Activated CD8-positive, alpha-beta T cell treated with anti-CD3 and anti-CD28 coated beads for 36 hours (primary cell): ENCODE measurements around the gene IL1RAPL2. TPM values are rescaled to one million over a fixed set of nuclear protein-coding genes. Genes with fewer than 3 reads are reported as not detected.

Experiments used
- ATAC-seq: fragments of 200-7000 bp; cut with Tn5 transposase; one replicate; pipeline ENCODE4 v1.10.0; 2021; ENCODE audit warnings: mild to moderate bottlenecking, moderate library complexity
- CTCF ChIA-PET: fragments of 350-600 bp; sonication (Branson Sonifier 250); formaldehyde crosslinking; loops from one replicate; lab custom pipeline; 2021; ENCODE audit warnings: antibody characterized with exemption; lab: Charles Lee
- POLR2A ChIA-PET: fragments of 350-600 bp; sonication (Branson Sonifier 250); formaldehyde crosslinking; loops from one replicate; lab custom pipeline; 2021; ENCODE audit warnings: antibody characterized with exemption; lab: Charles Lee
- DNase-seq: peaks from one replicate; pipeline ENCODE4 v3.0.0-alpha.2; 2020
- H3K27ac Mint-ChIP-seq: one replicate; pipeline ENCODE4 v1.8.0; 2021; ENCODE audit warnings: mild to moderate bottlenecking, mixed read lengths
- H3K27me3 Mint-ChIP-seq: one replicate; pipeline ENCODE4 v1.8.0; 2021; ENCODE audit warnings: mixed read lengths
- H3K36me3 Mint-ChIP-seq: one replicate; pipeline ENCODE4 v1.8.0; 2021; ENCODE audit warnings: low read depth, mixed read lengths
- H3K4me1 Mint-ChIP-seq: one replicate; pipeline ENCODE4 v1.8.0; 2021; ENCODE audit warnings: low read depth, mixed read lengths
- H3K4me3 Mint-ChIP-seq: one replicate; pipeline ENCODE4 v1.8.0; 2021; ENCODE audit warnings: mild to moderate bottlenecking, moderate library complexity, mixed read lengths
- H3K9me3 Mint-ChIP-seq: one replicate; pipeline ENCODE4 v1.8.0; 2021; ENCODE audit warnings: mixed read lengths
- CTCF ChIP-seq: fragments of 200-600 bp; IDR thresholded peaks from one replicate; pipeline ENCODE4 v1.8.0; 2022; ENCODE audit warnings: antibody characterized with exemption, mild to moderate bottlenecking
- intact Hi-C: fragments of 100-400 bp; cut with micrococcal nuclease; formaldehyde crosslinking; loops from one replicate; pipeline ENCODE4 v1.10.0; 2022
- total RNA-seq, 2 experiments: library from RNA; stranded (reverse); gene quantifications; one replicate each; pipeline ENCODE4 v1.2.3, GENCODE V29; 2021

IL1RAPL2 gene
- total RNA-seq, 2 experiments from 2014 or later = not detected

GRCh38 chrX:104712515-104712914 is 146.5 kb downstream of the IL1RAPL2 start:
- H3K27ac Mint-ChIP-seq = no peak overlapping the region
- no peak for TF ChIP-seq CTCF
- ChIA-PET CTCF (no interaction called here), POLR2A (no interaction called here)
- no peaks in the 10 kb centered on the region for H3K27me3 Mint-ChIP-seq
- H3K36me3 Mint-ChIP-seq = no peaks in the 10 kb centered on the region
- no peak for ATAC-seq
- H3K9me3 Mint-ChIP-seq = no peaks in the 10 kb centered on the region
- intact Hi-C loops = no loop called here
- H3K4me1 Mint-ChIP-seq = no peaks in the 10 kb centered on the region
- DNase-seq = no peak
- H3K4me3 Mint-ChIP-seq = no peak overlapping the region

GRCh38 chrX:104721854-104722253 is 155.9 kb downstream of the IL1RAPL2 start:
- Mint-ChIP-seq H3K27me3 (no peaks in the 10 kb centered on the region), H3K4me3 (no peak overlapping the region), H3K9me3 (no peaks in the 10 kb centered on the region), H3K27ac (no peak overlapping the region), H3K4me1 (no peaks in the 10 kb centered on the region), H3K36me3 (no peaks in the 10 kb centered on the region)
- ChIA-PET POLR2A (no interaction called here), CTCF (no interaction called here)
- DNase-seq (no peak), ATAC-seq (no peak)
- no peak for TF ChIP-seq CTCF
- intact Hi-C loops = no loop called here

- Mint-ChIP-seq H3K27me3 (no peaks in the 10 kb centered on the region), H3K27ac (no peak overlapping the region), H3K4me1 (no peaks in the 10 kb centered on the region), H3K4me3 (no peak overlapping the region), H3K9me3 (no peaks in the 10 kb centered on the region), H3K36me3 (no peaks in the 10 kb centered on the region)
- ChIA-PET CTCF (no interaction called here), POLR2A (no interaction called here)
- TF ChIP-seq CTCF = no peak
- DNase-seq = no peak
- intact Hi-C loops = no loop called here
- no peak for ATAC-seq
Measured at GRCh38 chrX:104728456-104728855, 162.5 kb downstream of the IL1RAPL2 start.

GRCh38 chrX:104742355-104742754 is 176.4 kb downstream of the IL1RAPL2 start:
- Mint-ChIP-seq H3K4me3 (no peak overlapping the region), H3K27me3 (no peaks in the 10 kb centered on the region), H3K4me1 (no peaks in the 10 kb centered on the region), H3K36me3 (no peaks in the 10 kb centered on the region), H3K9me3 (no peaks in the 10 kb centered on the region), H3K27ac (no peak overlapping the region)
- ATAC-seq (no peak), DNase-seq (no peak)
- CTCF ChIA-PET = no interaction called here
- POLR2A ChIA-PET = no interaction called here
- TF ChIP-seq CTCF = no peak
- intact Hi-C loops = no loop called here

GRCh38 chrX:104745152-104745551 is 179.2 kb downstream of the IL1RAPL2 start:
- no peaks in the 10 kb centered on the region for H3K36me3 Mint-ChIP-seq

More at GRCh38 chrX:104745152-104745551, 179.2 kb downstream of the IL1RAPL2 start:
- ATAC-seq (no peak), DNase-seq (no peak)
- POLR2A ChIA-PET = no interaction called here
- CTCF ChIA-PET = no interaction called here
- intact Hi-C loops = no loop called here
- no peaks in the 10 kb centered on the region for H3K27me3 Mint-ChIP-seq
- no peak for TF ChIP-seq CTCF
- H3K27ac Mint-ChIP-seq = no peak overlapping the region
- H3K9me3 Mint-ChIP-seq = no peaks in the 10 kb centered on the region
- H3K4me1 Mint-ChIP-seq = no peaks in the 10 kb centered on the region
- H3K4me3 Mint-ChIP-seq = no peak overlapping the region
